Stimulated activated CD4-positive, alpha-beta T cell treated with anti-CD3 and anti-CD28 coated beads, Interleukin-15, amount 100 ng/mL, for 1 hour (primary cell): ENCODE results near the gene FASTKD2.
A peak's percentile ranks its signal among the peaks of the same experiment; 100 is the strongest.
"Not testable (repeated sequence)": the region's sequence is repeated elsewhere in the genome, so short reads cannot be mapped to it uniquely, and the experiment has no call there.

Source experiments
- DNase-seq, 2 donors: peaks; one replicate each; pipeline ENCODE4 v3.0.0-alpha.2; 2020; ENCODE audit warnings: low read depth in 1 of 2, low spot score in 1 of 2

FASTKD2 gene

DNA sequence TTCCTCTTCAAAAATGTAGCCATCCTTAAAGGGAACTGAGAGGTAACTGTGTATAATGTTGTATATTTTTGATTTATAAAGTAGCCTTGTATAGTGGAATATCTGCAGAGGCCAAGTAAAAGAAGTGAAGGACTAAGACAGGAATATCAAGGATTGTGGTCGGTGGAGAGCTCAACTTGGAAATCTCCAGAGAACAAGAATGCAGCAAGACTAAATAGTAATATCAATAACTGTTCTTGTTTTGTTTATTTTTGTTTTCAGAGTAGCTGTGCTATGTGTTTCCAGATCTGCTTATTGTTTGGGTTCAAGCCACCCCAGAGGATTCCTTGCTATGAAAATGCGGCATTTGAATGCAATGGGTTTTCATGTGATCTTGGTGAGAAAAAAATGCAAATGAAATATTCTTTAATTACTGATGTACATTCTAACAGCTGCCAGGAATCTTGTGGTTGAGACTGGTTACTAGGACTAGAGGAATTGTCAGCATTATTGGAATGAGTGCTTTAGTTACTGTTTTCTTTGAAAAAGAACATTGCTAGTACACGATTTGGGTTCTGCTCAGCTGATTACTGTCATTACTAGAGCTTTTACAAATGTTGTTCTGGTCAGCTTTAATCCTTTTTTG, 25.0 kb downstream of the FASTKD2 start:
- DNase-seq, result no peak

- DNase-seq, result no peak
Observed at GRCh38 chr2:206792645-206793044, 27.2 kb downstream of the FASTKD2 start.

- no peak for DNase-seq
Observed at GRCh38 chr2:206797376-206797775, 32.0 kb downstream of the FASTKD2 start.

DNA sequence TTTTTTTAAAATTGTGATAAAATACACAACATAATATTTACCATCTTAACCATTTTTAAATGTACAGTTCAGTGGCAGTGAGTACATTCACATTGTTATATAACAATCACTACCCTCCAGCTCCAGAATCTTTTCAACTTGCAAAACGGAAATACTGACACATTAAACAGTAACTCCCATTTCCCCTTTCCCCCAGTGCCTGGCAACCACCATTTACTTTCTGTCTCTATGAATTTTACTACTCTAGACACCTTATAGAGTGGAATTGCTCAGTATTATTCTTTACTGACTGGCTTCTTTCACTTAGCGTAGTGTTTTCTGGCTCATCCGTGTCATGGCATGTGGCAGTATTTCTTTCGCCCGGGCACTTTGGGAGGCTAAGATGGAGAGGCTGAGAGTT, 32.6 kb downstream of the FASTKD2 start:
- no peak for DNase-seq

DNA sequence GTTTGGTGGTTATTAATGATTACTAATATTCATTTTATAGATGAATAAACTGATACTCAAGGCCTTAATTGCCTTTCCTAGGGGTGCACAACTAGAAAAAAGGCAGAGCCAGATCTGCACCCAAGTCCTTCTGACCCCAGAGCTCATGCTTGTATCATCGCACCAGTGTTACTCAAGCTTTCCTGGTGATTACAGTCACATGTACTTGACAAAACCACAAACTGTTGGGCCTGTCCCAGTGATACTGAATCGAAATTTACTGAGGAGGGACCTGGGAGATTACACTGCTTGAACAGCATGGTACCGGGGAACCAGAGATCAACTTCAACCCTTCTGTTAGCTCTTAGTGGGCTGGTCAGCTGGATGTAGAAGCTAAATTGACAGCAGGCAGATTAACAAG, 33.7 kb downstream of the FASTKD2 start:
- DNase-seq, result no peak

DNA sequence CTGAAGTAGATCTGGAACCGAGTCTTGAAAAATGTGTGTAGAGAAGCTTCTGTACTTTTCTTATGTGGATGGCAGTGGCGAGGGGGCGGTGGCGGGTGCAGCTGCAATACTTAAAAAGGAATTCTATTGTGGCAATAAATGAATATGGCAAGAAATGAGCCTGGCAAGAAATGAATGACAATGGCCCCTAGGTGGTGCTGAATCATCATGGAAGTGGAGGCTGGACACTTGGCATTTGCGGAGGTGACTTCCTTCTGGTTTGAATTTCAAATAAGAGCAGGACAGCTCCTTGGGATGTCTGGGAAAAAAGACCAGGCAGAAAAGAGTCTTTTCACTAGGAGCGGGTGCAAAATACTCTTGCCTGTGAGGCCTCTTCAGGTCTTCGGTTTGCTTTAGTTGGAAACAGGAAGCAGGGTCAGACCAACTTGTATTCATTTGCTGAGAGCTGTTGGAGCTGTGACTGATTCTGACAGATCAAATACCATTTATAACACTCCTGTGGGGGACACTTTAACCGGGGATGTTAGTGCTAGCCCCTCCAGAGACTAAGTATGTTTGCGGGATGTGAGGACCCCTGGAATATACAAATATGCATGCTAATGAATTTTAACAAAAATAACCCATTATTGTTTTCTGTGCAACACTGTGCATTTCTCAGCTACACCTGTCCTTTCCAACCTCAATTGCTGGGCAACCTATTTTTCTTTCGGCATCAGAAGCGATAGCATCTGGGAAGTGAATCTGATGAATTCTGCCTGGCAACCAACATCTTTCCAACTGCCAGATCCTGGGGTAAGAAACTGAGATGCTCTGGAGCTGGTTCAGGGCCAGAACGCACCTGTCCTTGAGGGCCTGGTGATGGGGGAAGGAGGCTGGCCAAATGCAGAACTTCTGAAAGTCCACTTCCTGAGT, 35.4 kb downstream of the FASTKD2 start:
- DNase-seq, result peak in 1 of 2 donors; percentile 2

DNA sequence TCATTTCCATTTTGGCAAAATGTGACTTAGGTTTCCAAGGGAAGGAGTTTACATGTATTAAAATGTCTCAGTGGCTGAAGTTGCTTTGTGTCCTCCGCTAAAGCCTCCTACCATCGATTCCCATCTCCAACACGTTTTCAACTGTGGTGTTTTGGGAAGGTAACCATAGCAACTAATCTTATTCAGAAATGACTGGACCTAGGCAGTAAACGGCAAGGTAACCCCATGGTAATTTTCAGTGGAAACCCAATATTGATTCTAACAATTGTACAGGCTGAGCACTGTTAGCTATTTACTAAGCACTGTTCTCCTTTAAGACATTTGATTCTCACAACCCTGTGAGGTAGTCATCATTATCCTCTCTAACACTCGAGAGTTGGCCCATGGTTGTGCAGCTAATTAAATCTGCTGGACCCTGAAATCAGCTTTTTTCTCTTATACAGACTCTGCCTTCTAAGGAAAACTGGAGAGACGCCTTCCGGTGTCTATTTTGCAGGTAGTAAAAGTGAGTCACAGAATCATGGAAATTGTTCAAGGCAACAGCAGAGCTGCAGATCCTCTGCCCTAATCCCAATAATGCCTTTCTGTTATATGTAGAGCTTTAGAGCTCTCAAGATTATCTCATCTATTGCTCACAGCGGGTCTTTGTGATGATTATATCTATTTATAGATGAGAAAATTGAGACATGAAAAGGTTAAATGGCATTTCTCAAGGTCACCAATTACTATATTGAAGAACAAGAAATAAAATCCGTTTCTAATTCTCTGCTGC, 36.2 kb downstream of the FASTKD2 start:
- DNase-seq, result no peak

DNA sequence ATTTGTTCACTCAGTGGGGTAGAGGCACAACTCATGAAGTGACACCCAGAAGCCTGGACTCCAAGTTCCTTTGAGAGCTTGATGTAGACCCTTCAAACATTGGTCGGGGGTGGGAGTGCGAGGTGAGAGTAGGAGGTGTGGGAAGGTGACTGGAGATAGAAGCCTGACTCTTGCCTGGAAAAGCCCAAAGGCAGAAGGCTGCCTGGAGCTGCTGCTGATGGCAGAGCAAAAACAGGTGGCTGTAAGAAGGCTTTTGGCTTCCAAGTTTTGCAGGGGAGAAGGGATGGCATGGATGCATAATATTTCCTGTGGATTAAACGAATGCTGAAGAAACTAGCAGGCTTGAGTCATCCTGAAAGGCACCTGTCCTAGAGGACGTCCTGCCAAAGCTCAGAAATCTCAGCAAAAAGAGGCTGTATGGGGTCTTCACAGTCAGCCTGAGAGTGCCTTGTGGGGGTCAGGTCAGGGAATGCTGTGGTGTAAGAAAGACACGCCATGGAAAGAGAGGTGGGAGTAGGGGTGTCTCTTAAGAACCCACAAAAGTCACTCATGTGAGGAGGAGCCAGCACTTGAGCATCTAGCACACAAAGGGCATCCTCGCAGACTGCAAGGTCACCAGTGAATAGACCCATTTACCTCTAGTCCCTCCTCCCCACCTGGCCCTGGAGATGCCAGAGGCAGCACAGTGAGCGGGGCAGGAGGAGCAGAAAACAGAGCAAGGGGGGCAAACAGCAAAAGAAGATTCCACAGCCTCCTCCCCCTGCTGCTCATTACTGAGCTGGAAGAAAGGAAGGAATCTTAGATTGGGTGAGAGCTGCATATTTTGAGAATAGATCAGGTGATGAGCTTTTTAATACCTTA, 37.5 kb downstream of the FASTKD2 start:
- no peak for DNase-seq

GRCh38 chr2:206804326-206804725, 38.9 kb downstream of the FASTKD2 start:
- no peak for DNase-seq

GRCh38 chr2:206805887-206806607, 40.6 kb downstream of the FASTKD2 start:
- DNase-seq, result no peak

GRCh38 chr2:206807624-206808023, 42.2 kb downstream of the FASTKD2 start:
- not testable (repeated sequence) for DNase-seq

- not testable (repeated sequence) for DNase-seq
Observed at GRCh38 chr2:206812471-206812870, 47.1 kb downstream of the FASTKD2 start.

DNA sequence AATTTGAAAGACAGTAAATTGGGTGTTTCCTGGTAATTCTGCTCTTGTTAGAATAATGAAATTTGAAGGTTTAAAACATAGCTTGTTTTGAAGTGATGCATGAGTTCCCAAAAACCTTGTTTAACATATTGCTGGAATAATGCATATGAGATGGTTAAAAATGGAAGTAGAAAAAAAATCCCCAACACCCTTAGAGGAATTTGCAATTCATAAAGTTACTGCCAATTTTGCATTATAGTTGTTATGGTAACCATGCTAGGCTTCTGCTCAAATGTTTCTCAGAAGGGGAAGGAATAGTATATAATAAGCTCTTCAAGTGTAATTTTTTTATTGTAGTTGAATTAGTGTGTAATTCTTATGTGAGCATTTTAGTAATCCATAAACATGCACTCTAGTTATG, 49.1 kb downstream of the FASTKD2 start:
- no peak for DNase-seq

GRCh38 chr2:206820807-206821206, 55.4 kb downstream of the FASTKD2 start:
- no peak for DNase-seq

DNA sequence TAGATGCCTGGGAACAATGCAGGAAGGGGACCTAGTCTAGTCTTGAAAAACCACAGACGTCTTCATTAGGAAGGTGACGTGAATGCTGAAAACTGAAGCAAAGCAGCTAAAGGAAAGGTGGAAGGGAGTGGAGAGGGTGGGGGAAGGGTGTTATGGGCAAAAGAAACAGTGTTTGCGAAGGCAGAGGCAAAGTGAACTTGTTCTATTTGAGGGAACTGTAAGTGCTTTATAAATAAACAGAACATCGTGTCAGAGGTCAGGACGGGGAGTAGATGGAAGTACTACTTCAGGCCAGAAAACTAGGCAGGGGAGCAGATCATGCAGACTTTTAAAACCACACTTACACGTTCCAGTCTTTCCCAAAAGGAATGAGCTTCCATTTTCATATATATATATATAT, 57.8 kb downstream of the FASTKD2 start:
- DNase-seq, result no peak

- DNase-seq, result no peak
Observed at GRCh38 chr2:206824087-206824618, 58.7 kb downstream of the FASTKD2 start.

DNA sequence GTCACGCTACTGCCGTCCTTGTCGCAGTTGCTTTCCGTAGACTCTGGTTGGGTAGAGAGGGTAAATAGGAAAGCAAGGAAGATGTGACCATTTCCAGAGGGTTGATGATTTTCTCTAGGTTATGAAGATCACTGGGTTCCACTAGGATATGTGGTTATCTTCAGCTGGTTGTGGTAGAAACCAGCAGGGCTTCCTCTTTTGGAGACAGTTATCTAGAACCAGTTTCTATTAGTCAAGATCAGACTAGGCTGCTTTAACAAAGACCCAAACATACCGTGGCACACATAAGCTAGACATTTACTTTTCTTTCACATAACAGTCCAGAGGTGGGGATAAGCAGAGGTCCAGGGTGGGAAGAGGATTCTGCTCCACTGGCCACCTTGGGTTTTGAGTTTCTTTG, 59.6 kb downstream of the FASTKD2 start:
- DNase-seq, result no peak

GRCh38 chr2:206831442-206831995, 66.1 kb downstream of the FASTKD2 start:
- DNase-seq, result no peak

GRCh38 chr2:206832873-206833272, 67.5 kb downstream of the FASTKD2 start:
- no peak for DNase-seq

- no peak for DNase-seq
Observed at GRCh38 chr2:206833291-206833690, 67.9 kb downstream of the FASTKD2 start.
